Measurements from ENCODE around the gene COA8. TPM values are rescaled to one million over a fixed set of nuclear protein-coding genes. Genes with fewer than 3 reads are reported as not detected.

COA8 gene
- total RNA-seq, 2 donors from 2014 or later: 37.8 to 42.5 TPM

DNA sequence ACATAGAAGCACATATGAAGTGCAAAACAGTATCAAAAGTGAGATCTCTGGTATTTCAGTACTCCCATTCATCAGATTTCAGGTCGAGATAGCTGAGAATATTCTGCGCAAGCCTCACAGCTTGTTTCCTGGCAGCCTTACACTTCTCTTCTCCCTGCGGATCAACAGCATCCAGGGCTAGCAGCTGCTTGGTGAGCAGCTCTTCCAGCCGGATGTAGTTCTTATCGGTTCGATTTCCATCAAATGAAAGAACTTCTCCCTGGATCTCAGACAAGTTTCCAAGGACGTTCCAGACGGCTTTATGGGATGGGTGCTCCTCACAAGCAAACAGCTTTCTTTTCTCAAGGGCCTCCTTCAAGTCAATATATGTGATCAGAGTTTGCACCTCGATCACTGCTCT, 3.0 kb upstream of the COA8 start:
- ATAC-seq (no peak), DNase-seq (no peak)
- intact Hi-C loops (cut with DNase I): no loop called here

DNA sequence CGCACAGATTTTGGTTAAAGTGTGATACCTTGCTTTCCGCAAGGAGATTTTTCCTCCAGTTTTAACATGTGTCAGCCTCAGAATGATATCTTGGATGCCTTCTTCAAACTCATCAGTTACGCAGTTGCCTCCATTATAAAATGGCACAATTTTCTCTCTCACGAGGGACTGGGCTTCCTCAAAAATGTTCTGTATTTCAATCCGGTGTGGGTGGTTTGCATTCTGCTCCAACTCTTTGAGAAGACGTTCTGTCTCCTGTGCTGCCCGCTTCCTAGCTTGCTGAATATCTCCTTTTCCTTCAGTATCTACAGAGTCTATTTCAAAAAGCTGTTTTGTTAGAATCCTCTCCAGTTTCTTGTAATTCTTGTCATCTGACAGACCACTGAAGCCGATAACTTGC, 2.1 kb upstream of the COA8 start:
- DNase-seq (no peak), ATAC-seq (no peak)
- intact Hi-C loops (cut with DNase I): no loop called here

DNA sequence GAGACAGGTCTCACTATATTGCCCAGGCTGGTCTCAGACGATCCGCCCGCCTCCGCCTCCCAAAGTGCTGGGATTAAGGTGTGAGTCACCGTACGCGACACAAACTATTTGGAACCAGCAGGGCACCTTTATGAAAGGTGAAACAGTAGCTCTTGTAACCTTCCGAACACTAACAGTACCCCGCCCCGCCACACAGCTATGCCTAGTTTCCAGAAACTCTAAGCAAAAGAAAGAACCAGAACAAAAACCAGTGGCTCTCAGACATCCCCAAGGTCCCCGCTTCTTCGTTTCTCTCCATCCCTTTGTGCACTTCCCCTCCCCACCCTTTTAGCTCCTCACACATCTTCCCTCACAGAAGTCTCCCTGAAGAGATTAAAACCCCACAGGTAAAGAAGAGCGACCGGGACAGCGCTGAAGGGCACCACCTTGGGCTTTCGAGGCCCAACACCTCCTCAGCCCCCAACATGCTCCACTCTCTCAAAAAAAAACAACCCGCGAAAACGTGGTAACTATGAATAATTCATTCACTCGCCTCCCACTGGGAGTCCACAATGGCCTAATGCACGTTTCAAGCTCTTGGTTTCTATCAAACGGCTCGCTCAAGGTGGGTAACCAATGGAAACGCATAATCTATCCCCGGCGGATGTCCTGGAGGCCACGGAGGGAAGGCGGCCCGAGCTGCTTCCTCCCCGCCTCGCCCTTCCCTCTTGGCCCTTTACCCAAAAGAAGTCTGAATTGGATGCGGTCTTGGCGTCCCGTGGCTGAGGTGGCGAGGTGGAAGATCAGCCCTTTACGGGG, 1.2 kb upstream of the COA8 start:
- peak; percentile 75 for DNase-seq
- ATAC-seq: peak; percentile 45 to 64
- intact Hi-C loops (cut with DNase I): no loop called here

DNA sequence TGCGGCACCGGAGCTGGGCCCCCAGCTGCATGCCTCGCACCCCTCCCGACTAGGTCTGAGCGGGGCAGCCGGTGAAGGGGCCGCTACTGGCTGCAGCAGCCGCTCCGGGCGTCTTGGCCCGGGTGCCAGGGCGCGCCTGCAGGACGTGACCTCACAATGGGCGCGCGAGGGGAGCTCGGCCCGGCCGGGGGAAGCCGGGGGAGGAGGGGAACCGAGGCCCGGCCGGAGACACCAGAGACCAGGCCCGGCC, 656 bp upstream of the COA8 start:
- DNase-seq: peak; percentile 65
- peak; percentile 61 to 78 for ATAC-seq
- intact Hi-C loops (cut with DNase I): no loop called here

DNA sequence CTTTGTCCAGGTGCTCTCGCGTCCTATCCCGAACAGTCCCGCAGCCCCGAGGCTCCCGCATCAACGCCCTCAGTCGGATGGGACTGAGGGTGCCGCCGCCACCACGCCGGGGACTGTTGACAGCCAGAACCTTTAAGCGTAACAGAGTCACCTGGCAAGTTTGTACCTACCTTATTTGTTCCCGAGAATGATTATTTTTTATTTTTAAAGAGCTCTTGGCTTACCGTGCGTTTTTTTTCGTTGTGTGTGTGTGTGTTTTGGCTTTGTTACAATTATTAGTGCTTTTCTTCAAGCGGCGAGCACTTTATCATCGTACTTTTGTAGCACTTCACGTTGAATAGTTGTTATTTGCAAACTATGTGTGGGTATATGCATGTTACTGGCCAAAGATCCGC, 463 bp downstream of the COA8 start:
- intact Hi-C loops (cut with DNase I): no loop called here
- DNase-seq (no peak), ATAC-seq (no peak)

DNA sequence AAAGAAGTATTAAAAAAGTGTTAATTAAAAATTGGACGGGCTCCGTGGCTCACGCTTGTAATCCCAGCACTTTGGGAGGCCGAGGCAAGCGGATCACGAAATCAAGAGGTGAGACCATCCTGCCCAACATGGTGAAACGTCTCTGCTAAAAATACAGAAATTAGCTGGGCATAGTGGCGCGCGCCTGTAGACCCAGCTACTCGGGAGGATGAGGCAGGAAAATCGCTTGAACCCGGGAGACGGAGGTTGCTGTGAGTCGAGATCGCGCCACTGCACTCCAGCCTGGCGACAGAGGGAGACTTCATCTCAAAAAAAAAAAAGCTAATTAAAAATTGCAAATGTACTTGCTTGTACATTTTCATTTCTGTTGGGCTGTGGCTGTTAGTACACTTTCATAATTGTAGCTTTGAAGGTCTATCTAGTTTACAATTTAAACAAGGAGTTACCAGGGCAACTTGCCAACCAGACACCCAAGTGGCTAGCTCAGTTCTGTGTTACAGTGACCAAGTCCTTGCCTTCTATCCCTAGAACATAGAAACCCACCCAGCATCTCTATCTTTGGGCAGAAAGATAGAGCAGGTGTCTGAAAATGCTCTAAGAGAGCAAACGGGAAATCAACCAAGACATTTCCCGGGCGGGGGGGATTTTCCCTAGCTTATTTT, 1.2 kb downstream of the COA8 start:
- ATAC-seq (no peak), DNase-seq (no peak)
- intact Hi-C loops (cut with DNase I): no loop called here

DNA sequence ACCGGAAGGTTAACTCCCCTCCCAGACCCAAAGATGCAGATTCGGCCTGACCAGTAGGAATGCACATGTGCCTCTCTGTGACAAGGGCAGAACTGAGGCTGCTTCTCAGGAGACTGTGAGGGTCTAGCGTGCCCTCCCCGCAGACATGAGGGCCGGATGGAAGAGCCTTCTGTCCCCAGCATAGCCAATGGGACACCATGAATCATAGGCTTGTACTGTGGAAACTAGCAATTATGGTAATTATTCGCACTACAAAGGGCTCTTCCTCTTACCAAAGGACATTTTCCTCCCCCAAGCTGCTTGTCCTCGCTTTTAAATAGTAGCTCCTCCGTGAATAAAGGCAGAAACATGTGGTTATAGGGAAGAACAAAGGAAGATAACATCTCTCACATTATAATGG, 6.2 kb downstream of the COA8 start:
- no peak for DNase-seq
- intact Hi-C loops (cut with DNase I): no loop called here
- no peak for ATAC-seq

DNA sequence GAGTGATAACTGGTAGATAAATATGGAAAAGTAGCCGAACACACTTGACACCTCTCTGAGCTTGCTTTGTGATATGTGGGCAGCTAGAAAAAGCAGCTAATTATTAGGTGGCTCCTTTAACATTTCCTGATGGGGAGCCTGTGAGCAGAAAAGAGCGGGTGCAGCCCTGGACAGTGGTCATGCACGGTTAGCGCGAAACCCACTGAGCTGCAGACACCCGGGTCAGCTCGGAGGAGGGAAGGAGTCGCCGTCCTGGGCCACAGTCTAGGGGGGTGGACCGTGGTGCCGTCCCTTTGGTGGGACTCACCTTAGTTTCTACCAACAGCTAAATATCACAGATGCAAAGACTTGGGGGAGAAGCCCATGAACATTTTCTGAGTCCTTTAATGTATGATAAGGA, 6.6 kb downstream of the COA8 start:
- ATAC-seq: no peak
- intact Hi-C loops (cut with DNase I): no loop called here
- DNase-seq: no peak

DNA sequence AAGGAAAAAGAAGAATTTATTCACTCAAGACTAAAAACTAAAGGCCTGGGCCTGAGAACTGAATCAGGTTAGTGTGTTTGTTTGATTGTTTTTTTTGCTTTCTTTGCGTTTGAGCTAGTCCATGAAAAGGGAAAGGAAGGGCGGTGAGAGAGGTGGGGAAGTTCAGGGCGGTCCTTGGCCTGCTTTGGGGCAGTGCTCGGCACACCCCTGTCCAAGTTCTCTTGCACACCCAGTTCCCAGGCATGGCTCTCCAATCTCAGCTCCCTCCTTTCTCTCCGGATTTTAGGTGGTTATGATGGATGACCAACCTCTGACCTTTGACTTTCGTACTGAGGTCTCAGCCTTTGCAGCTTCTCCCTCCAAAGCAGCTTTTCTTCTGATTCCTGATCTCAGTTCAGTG, 11.3 kb downstream of the COA8 start:
- ATAC-seq: no peak
- intact Hi-C loops (cut with DNase I): loop anchor here in 1 of 2 donors (5.0 to 10.0 kb wide), 3 partner anchors 51 to 403 kb away; partner anchors contain the start of gene KLC1
- no peak for DNase-seq

DNA sequence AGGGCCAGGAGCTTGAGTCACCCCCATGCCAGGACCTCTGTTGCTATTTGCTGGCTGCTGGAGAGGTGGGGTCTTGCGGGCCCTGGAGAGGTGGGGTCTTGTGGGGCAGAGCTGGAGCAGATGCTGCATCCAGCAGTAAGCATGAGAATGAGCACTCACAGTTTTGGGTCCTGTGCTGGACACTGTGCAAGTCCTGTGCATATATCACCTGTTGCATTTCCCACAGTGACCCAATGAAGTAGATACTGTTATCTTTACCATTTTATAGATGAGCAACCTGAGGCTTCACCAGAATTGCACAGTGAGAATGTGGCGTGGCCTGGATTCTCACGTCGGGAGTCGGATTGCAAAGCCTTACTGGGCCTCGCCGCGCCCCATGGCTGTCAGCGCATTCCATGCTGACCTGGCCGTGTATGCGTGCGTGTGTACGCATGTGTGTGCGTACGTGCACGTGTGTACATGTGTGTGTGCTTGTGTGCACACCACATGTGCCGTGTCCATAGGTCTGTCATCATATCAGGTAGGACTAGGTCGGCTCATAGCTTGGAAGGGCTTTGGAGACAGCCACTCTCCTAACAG, 12.0 kb downstream of the COA8 start:
- no peak for DNase-seq
- ATAC-seq: no peak
- intact Hi-C loops (cut with DNase I): loop anchor here in 1 of 2 donors (5.0 to 10.0 kb wide), 3 partner anchors 50 to 403 kb away; partner anchors contain the start of gene KLC1

DNA sequence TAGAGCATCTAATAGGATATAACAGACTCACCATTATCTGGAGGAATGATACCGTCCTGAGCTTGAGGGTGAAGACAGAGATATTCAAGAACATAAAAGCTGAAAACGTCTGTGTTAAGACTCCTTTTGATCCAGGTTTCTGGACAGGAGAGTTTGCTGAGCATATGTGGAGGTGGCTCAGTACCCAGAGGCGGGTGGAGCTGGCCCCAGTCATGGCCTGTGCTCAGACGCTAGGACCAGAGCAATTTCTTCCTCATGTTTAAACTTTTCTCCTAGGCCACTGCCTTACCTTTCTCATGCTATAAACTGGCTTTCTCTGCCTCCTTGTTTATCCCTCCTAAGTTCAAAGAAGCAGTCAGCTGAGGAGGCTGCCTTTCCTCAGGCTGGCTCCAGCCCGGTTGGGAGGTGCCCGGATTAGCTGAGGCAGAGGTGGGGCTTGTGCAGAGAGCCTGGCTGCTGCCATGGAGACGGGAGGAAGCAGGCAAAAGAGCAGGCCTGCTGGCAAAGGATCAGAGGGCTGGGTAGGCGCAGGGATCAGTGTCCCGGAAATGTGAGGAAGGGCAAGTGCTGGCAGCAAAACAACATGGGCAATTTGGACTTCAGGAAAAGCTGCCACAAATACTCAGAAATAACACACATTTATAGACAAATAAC, 13.7 kb downstream of the COA8 start:
- DNase-seq (peak; percentile 96), ATAC-seq (peak; percentile 98 to 99)
- intact Hi-C loops (cut with DNase I): loop anchor here in 1 of 2 donors (10.0 kb wide), 2 partner anchors 48 to 338 kb away; partner anchors contain the start of gene KLC1

DNA sequence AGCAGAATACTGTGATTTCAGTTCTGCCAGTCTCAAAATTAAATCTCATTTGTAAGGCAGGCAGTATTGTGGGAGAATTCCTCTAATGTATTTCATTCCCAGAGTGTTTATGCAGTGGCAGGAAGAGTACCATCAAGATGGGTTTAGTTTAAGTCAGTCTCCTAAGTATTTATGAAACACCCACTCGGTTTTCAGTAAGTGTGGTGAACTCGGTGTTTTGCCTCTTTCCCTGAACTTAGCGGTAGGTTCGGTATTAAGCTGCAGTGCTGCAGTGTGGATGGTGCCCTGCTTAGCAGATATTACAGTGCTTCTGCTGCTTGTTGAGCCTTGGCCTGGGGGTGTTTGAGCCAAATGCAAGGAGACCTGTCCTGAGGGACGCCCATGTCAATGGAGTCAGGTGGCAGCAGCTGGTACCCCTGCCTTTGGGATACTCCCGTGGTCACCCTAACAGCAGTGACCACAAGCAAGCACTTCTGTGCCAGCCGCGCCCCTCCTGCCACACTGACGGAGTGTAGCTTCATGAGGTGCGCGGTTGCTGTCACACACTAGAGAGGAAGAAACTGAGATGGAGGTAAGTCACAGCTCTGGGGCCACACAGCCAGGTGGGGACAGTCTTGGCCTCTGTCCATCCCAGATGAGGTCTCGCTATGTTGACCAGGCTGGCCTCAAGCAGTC, 15.8 kb downstream of the COA8 start:
- DNase-seq (no peak), ATAC-seq (no peak)
- intact Hi-C loops (cut with DNase I): loop anchor here in 1 of 2 donors (10.0 kb wide), 2 partner anchors 46 to 336 kb away; partner anchors contain the start of gene KLC1

DNA sequence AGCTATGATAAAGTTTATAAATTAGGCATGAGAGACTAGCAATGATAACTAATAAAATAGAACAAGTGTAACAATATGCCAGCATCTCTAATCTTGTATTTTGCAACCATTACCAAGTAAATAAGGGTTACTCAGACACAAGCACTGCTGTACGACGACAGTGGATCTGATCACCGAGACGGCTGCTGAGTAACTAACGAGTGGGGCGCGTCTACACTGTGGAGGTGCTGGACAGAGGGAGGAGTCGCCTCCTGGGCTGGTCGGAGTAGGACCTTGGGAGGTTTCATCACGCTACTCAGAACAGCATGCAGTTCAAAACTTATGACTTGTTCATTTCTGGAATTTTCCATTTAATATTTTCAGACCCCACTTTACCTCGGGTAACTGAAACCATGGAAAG, 18.4 kb downstream of the COA8 start:
- ATAC-seq (no peak), DNase-seq (no peak)
- intact Hi-C loops (cut with DNase I): no loop called here

DNA sequence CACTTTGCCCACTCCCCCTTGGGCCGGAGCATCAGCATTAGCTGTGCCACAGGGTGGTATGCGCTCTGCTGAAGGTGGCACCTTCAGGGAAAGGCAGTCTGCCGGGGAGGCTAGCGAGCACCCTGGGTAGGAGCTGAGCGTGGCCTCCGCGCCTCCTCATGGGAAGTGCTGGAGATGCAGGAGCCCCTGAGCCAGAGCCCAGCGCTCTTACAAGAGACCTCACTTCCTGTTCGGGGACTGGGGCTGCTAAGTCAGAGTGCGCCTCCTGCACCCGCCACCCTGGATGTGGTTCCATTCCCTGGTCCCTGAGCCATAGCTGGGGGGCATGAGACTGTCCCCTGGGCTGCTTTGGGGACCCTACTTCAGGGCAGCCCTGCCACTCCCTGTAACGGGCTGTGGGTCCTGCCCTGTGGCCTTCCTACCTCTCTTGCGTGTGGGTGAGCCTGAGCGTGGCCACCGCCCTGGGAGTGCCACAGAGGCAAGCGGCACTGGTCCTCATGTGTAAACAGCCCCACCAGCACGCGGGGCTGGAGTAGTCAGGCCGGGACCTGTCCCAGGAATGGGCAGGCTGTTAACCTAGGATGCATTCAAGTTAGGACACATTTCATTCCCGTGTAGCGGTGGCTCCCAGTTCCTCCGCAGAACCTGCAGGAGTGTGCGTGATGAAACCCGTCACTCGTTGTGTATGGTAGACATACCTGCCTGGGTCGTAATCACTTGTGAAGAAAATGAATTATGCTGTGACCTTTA, 19.4 kb downstream of the COA8 start:
- intact Hi-C loops (cut with DNase I): no loop called here
- no peak for ATAC-seq
- DNase-seq: no peak

DNA sequence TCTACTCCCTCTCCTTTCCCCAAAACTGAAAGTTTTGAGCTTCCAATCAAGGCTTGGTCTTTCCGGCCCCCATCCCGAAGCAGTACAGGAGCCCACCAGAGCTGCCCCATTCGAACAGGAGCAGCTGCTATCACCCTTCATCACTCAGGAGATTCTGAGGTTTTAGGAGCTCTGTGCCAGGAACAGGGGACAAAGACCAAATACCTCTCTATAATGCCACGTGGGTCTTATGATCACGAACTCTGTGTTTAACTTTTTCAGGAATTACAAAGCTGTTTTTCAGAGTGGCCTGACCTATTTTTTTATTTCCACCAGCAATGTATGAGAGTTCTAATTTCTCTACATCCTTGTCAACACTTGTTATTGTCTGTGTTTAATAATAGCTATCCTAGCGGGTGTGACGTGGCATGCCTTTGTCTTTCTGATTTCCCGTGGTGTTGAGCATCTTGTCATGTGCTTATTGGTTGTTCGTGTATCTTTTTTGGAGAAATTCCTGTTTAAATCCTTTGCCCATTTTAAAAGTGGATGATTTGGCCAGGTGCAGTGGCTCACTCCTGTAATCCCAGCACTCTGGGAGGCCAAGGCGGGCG, 21.7 kb downstream of the COA8 start:
- ATAC-seq (no peak), DNase-seq (no peak)
- intact Hi-C loops (cut with DNase I): no loop called here

DNA sequence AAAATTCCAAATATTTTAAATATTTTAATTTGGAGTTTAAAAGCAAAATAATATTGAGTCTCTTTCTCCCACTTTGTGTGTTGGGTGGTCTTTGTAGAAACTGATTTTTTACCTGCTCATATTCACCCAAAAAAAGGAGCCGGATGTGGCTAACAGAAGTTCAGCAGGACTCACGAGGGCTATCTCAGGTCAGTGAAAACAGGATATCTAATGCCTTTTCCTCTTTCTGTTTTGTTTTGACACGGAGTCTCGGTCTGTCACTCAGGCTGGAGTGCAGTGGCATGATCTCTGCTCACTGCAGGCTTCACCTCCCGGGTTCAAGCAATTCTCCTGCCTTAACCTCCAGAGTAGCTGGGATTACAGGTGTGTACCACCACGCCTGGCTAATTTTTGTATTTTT, 30.8 kb downstream of the COA8 start:
- DNase-seq (no peak), ATAC-seq (no peak)
- intact Hi-C loops (cut with DNase I): no loop called here

DNA sequence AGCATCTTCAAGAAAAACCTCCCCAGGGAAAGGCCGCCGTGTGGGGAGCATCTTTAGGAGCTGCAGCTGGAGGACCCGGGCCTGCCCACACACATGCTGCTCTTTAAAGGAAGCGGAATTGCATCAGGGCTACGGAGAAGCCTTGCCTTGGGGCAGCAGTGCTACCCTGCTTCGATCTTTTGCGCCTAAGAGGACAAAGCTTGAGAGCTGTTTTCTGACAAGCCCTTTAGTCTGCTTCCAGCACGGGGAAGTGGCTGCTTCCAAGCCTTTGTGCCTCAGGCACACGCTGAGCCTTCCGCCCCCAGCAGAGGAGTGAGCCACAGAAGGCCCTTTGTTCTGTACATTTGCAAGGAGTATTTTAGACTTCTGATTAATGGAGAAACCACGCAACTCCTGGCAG, 31.5 kb downstream of the COA8 start:
- ATAC-seq (peak; percentile 59), DNase-seq (peak; percentile 47)
- intact Hi-C loops (cut with DNase I): no loop called here

DNA sequence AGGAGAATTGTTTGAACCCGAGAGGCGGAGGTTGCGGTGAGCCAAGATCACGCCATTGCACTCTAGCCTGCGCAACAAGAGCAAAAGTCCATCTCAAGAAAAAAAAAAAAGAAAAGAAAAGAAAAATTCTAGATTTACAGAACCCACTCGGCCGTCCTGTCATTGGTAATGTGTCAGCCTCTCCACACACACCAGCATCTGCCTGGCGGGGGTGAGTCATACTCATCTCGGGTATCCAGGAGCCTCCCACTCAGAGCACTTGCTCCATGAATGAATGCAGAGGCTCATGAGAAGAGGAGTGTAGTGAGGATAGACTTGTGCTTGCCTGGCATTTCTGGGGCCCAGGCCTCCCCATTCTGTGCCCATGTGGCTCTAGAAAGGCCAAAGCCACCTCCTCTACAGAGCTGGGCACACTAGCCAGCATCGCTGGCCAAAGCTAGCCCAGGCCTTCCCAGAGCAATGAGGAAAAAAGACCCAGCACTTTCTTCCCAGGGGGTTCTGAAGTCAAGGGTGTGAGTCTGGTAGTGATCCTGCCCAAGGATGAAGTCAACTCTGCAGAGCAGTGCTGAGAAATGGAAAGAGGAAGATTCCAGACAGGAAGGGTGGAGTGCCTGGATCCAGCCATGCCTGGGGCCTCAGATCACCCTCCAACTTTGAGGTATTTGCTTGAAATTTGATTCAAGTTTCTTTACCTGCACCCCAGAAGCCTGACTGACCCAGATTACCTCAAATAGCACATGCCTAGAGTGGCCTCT, 35.0 kb downstream of the COA8 start:
- ATAC-seq (peak in 1 of 2 donors; percentile 94), DNase-seq (peak; percentile 53)
- intact Hi-C loops (cut with DNase I): no loop called here

Data from left cardiac atrium (tissue), 4 donors.